Mucosa of rectum (tissue), 2 donors: ENCODE data around the gene LHFPL2.
A peak's percentile ranks its signal among the peaks of the same experiment; 100 is the strongest.

ENCODE experiments used
- H3K27ac ChIP-seq, 2 donors: one replicate each; pipeline ENCODE4 v1.7.0; 2013; ENCODE audit warnings: inconsistent platforms in 2 of 2, low read depth in 2 of 2, low read length in 2 of 2
- H3K27me3 ChIP-seq, 2 donors: one replicate each; pipeline ENCODE4 v1.7.0; 2013; ENCODE audit warnings: low read length in 2 of 2; ENCODE audit not compliant: control insufficient read depth in 2 of 2, insufficient read depth in 2 of 2
- H3K36me3 ChIP-seq, 2 donors: one replicate each; pipeline ENCODE4 v1.7.0; 2013; ENCODE audit warnings: low read length in 2 of 2; ENCODE audit not compliant: control insufficient read depth in 2 of 2, insufficient read depth in 2 of 2
- H3K4me1 ChIP-seq, 2 donors: one replicate each; pipeline ENCODE4 v1.7.0; 2013; ENCODE audit warnings: low read length in 2 of 2, mild to moderate bottlenecking in 1 of 2; ENCODE audit not compliant: control insufficient read depth in 2 of 2, insufficient read depth in 2 of 2
- H3K4me3 ChIP-seq, 2 donors: one replicate each; pipeline ENCODE4 v1.7.0; 2013; ENCODE audit warnings: low read length in 2 of 2
- H3K9ac ChIP-seq, 2 donors: one replicate each; pipeline ENCODE4 v1.7.0; 2013; ENCODE audit warnings: low read length in 2 of 2, low read depth in 1 of 2, mild to moderate bottlenecking in 1 of 2
- H3K9me3 ChIP-seq, 2 donors: one replicate each; pipeline ENCODE4 v1.7.0; 2013; ENCODE audit warnings: low read length in 2 of 2; ENCODE audit not compliant: control insufficient read depth in 2 of 2
- donor health status: healthy.
- donor health status: Normal muscosa, but diverticular disease.

LHFPL2 gene

DNA sequence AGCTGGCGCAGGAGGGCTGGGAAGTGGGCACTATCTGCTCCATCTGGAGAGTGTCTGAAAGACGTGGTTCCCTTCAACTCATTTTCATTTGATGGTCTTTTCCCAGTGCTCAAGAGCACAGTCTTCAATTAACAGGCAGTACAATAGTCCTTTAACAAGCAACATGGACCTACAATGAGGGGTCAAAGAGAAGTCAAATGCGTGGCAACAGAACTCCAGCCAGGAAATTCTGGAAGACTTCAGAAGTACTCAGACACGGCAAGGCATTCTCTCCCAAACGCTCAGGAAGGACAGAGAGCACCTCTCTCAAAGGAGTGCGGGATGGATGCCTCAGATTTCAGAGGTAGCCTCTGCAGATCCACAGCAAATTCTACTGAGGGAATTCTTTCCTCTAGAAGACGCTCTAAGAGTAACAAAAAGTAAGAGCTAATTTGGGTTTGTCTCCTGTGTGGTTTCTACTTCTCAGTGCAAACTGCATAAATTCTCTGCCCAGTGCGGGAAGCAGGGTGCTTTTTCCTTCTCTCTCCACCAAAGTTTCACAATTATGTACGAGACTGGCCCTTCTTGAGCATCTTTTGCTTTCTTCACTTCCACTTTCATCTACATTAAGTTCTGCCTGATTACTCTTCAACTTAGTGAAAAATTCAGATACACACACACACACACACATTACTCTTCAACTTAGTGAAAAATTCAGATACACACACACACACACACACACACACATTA, 56.4 kb downstream of the LHFPL2 start:
- H3K9me3 ChIP-seq, result no peaks in the 10 kb centered on the region
- peaks cover 0 to 4% of the 10 kb centered on the region in 2 donors for H3K36me3 ChIP-seq
- H3K9ac ChIP-seq, result no peak overlapping the region
- no peak overlapping the region for H3K4me3 ChIP-seq
- peak overlapping the region; percentile 50 to 59 for H3K27ac ChIP-seq
- H3K4me1 ChIP-seq, result peaks cover 12 to 37% of the 10 kb centered on the region in 2 donors
- H3K27me3 ChIP-seq, result no peaks in the 10 kb centered on the region

DNA sequence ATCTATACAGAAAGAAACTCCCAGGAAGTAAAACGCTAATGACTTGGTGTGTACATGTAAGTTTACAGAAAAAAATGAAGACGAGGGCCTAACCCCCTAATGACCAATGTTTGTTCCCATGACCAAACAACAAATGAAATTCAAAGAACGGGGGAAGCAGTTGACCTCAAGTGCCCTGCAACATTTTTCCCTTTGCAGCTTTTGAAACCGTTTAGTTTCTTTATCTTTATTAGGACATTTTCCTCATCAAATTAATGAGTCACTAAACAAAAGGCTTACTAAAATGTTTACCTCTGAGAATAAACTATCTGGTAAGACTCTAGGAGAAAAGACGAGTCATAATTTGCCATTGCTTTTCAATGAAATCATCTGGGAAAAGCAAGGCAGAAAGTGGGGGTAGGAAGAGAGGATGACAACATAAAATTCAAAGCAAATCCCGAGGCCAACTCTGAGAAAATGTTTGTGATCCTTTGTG, 57.4 kb downstream of the LHFPL2 start:
- Histone ChIP-seq H3K4me1 (peaks cover 12 to 35% of the 10 kb centered on the region in 2 donors), H3K9ac (no peak overlapping the region)

GRCh38 chr5:78589923-78590322, 58.6 kb downstream of the LHFPL2 start:
- Histone ChIP-seq H3K27ac (no peak overlapping the region), H3K9me3 (no peaks in the 10 kb centered on the region), H3K4me1 (peaks cover 6 to 26% of the 10 kb centered on the region in 2 donors), H3K4me3 (no peak overlapping the region), H3K9ac (no peak overlapping the region), H3K36me3 (peaks cover 0 to 4% of the 10 kb centered on the region in 2 donors), H3K27me3 (no peaks in the 10 kb centered on the region)

More for the DNA sequence above, 57.4 kb downstream of the LHFPL2 start:
- Histone ChIP-seq H3K27ac (peak overlapping the region; percentile 50 to 59), H3K36me3 (peaks cover 0 to 4% of the 10 kb centered on the region in 2 donors), H3K9me3 (no peaks in the 10 kb centered on the region), H3K4me3 (no peak overlapping the region), H3K27me3 (no peaks in the 10 kb centered on the region)

GRCh38 chr5:78588507-78588906, 60.1 kb downstream of the LHFPL2 start:
- Histone ChIP-seq H3K4me1 (peaks cover 0 to 12% of the 10 kb centered on the region in 2 donors), H3K27ac (no peak overlapping the region), H3K36me3 (peaks cover 0 to 4% of the 10 kb centered on the region in 2 donors), H3K4me3 (no peak overlapping the region), H3K9ac (no peak overlapping the region), H3K27me3 (no peaks in the 10 kb centered on the region), H3K9me3 (no peaks in the 10 kb centered on the region)

- Histone ChIP-seq H3K4me1 (peaks cover 0 to 6% of the 10 kb centered on the region in 2 donors), H3K27ac (peak overlapping the region; percentile 44 to 53), H3K9me3 (no peaks in the 10 kb centered on the region), H3K27me3 (no peaks in the 10 kb centered on the region), H3K4me3 (no peak overlapping the region), H3K36me3 (peaks cover 0 to 4% of the 10 kb centered on the region in 2 donors), H3K9ac (no peak overlapping the region)
These were observed 60.7 kb downstream of the LHFPL2 start for GRCh38 chr5:78587775-78588291.

DNA sequence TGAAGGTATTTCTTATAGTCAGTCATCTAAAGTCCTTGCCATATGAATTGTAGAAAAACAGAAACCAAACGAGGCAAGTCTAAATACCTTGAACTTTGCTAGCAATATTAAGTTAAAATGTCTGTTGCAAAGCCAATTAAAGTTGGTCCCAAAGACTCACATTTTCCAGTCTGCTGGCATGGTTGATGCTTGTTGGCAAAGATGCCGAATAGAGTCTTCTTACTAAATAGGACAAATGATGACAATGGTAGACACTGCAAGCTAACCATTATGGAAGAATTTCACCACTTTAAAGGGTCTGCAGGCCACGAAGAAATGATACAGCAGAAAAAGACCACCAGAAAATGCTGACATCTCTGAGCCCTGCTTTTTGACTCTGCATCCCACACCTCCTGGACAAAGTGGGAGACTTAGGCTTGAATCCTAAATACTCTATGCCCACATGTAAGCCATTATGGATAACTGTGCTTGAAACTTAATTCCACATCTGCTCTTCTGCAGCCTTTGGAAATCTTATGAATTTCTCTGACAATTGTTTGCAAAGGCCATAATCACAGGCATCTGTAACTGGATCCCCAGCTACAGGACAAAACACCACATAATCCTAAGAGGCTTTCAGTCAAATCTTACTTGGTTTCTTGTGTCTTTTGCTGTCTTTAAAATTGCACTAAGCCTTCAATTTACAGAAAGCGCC, 61.3 kb downstream of the LHFPL2 start:
- Histone ChIP-seq H3K4me3 (no peak overlapping the region), H3K36me3 (peaks cover 0 to 4% of the 10 kb centered on the region in 2 donors), H3K27me3 (no peaks in the 10 kb centered on the region), H3K27ac (peak overlapping the region; percentile 44 to 53), H3K4me1 (peaks cover 0 to 4% of the 10 kb centered on the region in 2 donors), H3K9ac (no peak overlapping the region), H3K9me3 (no peaks in the 10 kb centered on the region)

- Histone ChIP-seq H3K4me3 (no peak overlapping the region), H3K27ac (peak overlapping the region in 1 of 2 donors; percentile 2), H3K9me3 (no peaks in the 10 kb centered on the region), H3K36me3 (peaks cover 0 to 4% of the 10 kb centered on the region in 2 donors), H3K9ac (no peak overlapping the region), H3K4me1 (no peaks in the 10 kb centered on the region), H3K27me3 (no peaks in the 10 kb centered on the region)
These were observed 62.3 kb downstream of the LHFPL2 start for GRCh38 chr5:78586251-78586650.

GRCh38 chr5:78578015-78578414, 70.6 kb downstream of the LHFPL2 start:
- Histone ChIP-seq H3K36me3 (no peaks in the 10 kb centered on the region), H3K27me3 (no peaks in the 10 kb centered on the region), H3K4me3 (no peak overlapping the region), H3K4me1 (peaks cover 0 to 3% of the 10 kb centered on the region in 2 donors), H3K9ac (no peak overlapping the region), H3K27ac (no peak overlapping the region), H3K9me3 (no peaks in the 10 kb centered on the region)

DNA sequence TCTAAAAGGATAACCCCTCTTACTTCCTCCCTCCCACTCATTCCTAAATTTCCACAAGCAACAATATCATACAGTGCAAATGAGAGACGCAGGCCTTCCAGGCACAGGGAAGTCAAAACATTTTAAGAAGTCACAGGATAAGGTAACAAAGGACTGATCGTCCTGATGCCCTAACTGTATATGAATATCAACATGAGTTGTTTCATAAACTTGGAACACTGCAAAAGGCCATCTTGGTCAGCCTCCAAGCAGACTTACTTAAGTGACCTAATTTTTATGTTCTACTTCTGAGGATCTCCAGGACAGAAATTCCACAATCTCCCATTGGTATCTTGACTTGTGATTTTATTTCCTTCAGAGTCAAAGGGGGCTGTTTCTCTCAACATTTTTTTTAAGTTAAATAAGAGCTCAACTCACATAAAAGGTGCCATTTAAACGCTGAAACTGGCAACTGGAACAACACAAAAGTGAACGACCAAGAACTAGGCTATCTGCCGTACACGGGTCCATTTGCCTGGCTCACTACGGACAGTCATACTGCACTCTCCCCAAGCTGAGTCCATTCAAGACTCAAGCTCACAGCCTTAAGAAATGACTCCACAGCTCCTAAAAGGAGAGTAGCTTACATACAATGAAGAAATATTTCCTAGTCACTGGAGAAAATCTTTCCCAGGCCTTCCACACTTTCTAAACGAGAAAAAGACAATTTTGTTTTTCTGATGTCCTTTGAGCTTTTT, 71.3 kb downstream of the LHFPL2 start:
- Histone ChIP-seq H3K4me1 (peaks cover 0 to 3% of the 10 kb centered on the region in 2 donors), H3K27ac (no peak overlapping the region), H3K27me3 (no peaks in the 10 kb centered on the region), H3K9ac (no peak overlapping the region), H3K4me3 (no peak overlapping the region), H3K9me3 (no peaks in the 10 kb centered on the region), H3K36me3 (no peaks in the 10 kb centered on the region)
